Measurements from ENCODE around the gene INTS2. TPM values are rescaled to one million over a fixed set of nuclear protein-coding genes. Genes with fewer than 3 reads are reported as not detected.
A peak's percentile ranks its signal among the peaks of the same experiment; 100 is the strongest.

The INTS2 gene
- total RNA-seq, 3 donors from 2014 or later: 9.2 to 12.0 (median 11.7) TPM

DNA sequence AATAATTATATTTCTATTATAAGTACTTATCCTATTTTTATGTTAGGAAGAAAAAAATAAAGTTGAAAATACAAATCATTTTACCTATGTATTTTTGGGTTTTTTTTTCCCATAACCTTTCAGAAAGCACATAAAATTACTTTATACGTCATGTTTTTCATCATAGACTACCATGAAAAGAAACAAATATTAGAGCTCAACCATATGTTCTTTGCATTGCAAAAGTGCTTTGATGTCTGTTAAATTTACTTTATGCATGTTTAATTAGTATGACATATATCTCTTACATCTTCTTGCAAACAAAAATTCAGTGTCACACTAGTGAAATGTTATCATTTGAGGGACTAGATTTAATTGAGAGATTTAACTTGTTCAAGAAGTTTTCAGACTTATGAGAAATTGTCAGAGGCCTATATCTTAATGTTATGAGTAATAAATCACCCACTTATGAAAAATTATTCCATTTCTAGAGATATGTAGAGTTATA, 88.4 kb downstream of the INTS2 start:
- ATAC-seq: no peak
- Histone ChIP-seq H3K36me3 (ENCODE audit: low read depth) (no peaks in the 10 kb centered on the region), H3K4me3 (no peak overlapping the region), H3K4me1 (ENCODE audit: low read depth) (no peaks in the 10 kb centered on the region), H3K9me3 (no peaks in the 10 kb centered on the region)
- no peak for DNase-seq
- intact Hi-C loops (cut with DNase I, micrococcal nuclease): loop anchor here (10.0 kb wide), 2 partner anchors 205 to 425 kb away; no protein-coding TSS in a partner anchor
- TF ChIP-seq, protein P1, sequence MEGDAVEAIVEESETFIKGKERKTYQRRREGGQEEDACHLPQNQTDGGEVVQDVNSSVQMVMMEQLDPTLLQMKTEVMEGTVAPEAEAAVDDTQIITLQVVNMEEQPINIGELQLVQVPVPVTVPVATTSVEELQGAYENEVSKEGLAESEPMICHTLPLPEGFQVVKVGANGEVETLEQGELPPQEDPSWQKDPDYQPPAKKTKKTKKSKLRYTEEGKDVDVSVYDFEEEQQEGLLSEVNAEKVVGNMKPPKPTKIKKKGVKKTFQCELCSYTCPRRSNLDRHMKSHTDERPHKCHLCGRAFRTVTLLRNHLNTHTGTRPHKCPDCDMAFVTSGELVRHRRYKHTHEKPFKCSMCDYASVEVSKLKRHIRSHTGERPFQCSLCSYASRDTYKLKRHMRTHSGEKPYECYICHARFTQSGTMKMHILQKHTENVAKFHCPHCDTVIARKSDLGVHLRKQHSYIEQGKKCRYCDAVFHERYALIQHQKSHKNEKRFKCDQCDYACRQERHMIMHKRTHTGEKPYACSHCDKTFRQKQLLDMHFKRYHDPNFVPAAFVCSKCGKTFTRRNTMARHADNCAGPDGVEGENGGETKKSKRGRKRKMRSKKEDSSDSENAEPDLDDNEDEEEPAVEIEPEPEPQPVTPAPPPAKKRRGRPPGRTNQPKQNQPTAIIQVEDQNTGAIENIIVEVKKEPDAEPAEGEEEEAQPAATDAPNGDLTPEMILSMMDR (IDR thresholded peaks at IDR 0.05): no peak

DNA sequence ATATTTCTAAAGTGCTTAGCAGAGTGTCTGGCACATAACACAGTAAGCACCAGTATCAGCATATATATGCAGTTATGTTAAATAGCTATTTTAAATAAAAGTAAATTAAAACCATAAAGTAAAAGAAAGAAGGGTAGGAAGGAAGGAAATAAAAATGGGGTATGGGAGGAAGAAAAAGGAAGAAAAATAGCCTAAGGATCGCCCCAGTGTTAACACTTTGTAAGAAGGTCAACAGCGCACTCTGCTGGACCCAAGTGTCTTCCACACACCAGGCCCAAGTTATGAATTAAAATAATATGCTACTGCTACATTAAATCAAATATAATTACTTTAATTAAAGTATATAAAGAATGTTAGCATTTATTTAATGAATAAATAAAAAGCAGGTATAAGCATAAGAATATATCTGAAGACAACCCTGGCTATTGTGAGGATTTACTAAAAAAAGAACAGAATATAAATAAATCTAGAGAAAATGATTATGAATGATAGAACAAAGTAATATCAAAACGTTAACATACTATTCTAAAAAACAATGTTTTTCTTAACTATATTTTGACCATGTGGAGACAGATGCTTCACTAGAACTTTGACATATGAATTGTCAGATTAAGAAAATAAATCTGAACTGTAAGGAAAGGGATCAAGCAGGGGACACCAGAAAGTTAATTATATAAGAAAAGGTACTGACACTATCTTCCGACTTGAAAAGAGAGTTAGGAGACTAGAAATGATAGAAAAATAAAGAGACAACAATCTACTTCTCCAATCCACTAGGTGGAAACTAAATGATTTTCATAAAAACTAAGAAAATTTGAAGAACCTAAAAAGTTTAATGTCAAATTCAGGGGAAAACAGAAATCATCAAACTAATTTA, 90.4 kb downstream of the INTS2 start:
- ATAC-seq (peak; percentile 68), DNase-seq (peak in 2 of 3 donors; percentile 49 to 80)
- H3K9me3 ChIP-seq: no peaks in the 10 kb centered on the region
- no peak overlapping the region for H3K4me3 ChIP-seq
- H3K36me3 ChIP-seq (ENCODE audit: low read depth): no peaks in the 10 kb centered on the region
- intact Hi-C loops (cut with DNase I, micrococcal nuclease): loop anchor here (10.0 kb wide), 2 partner anchors 203 to 423 kb away; no protein-coding TSS in a partner anchor
- TF ChIP-seq, protein P1 (IDR thresholded peaks at IDR 0.05): peak; percentile 44
- no peaks in the 10 kb centered on the region for H3K4me1 ChIP-seq (ENCODE audit: low read depth)

DNA sequence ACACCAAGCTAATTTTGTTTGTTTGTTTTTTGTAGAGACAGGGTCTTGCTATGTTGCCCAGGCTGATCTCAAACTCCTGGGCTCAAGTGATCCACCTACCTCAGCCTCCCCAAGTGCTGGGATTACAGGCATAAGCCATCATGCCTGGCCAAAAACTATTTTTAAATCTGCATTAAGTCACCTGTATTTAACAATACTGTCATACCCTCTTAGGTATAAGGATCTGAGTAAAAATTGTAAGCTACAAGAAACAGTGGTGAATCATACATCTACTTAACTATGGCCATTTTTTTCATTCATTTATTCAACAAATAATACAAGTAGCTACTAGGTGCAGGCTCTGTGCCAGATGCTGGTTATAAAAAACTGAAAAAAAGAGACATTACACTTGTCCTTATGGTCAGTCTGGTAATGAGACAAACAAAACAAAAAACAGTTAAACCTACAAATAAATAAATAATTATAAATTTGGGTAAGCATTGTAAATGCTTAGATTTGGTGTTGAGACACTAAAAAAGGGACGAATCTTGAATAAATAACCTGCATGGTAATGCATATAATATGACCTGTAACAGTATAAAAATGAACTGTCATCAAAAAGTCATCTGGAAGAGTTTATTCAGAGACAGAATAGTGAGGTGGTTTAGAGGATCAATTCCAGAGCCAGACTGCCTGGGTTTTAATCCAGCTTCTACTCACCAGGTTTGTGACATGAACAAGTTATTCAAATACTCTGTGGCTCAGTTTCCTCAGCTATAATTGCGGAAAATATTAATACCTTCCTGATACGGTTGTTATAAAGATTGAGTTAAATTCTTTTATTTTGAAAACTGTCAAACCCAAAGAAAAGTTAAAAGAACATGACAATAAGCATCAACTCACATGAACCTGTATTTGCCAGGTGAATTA, 91.3 kb downstream of the INTS2 start:
- Histone ChIP-seq H3K36me3 (ENCODE audit: low read depth) (no peaks in the 10 kb centered on the region), H3K4me3 (no peak overlapping the region), H3K4me1 (ENCODE audit: low read depth) (no peaks in the 10 kb centered on the region), H3K9me3 (no peaks in the 10 kb centered on the region)
- intact Hi-C loops (cut with DNase I, micrococcal nuclease): loop anchor here (10.0 kb wide), 2 partner anchors 202 to 422 kb away; no protein-coding TSS in a partner anchor
- no peak for ATAC-seq
- TF ChIP-seq, protein P1 (IDR thresholded peaks at IDR 0.05): no peak
- no peak for DNase-seq

DNA sequence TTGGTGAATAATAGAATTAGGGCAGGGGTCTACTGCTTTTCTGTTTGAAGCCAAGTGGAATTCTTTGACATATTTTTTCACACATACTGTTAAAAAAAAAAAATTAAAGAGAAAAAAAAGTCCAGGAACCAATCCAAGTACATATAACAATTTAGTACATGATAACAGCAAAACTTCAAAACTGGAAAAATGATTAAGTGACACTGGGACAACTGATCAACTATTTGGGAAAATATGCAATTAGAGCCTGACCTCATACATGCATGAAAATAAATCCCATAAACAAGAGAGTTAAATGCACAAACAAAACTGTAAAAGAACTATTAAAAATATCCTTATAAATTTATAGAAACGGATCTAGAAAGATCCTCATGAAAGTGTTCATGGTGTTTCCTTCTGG, 92.2 kb downstream of the INTS2 start:
- DNase-seq (no peak), ATAC-seq (no peak)
- Histone ChIP-seq H3K4me1 (ENCODE audit: low read depth) (no peaks in the 10 kb centered on the region), H3K4me3 (no peak overlapping the region), H3K9me3 (no peaks in the 10 kb centered on the region), H3K36me3 (ENCODE audit: low read depth) (no peaks in the 10 kb centered on the region)
- intact Hi-C loops (cut with DNase I, micrococcal nuclease): loop anchor here (10.0 kb wide), 2 partner anchors 201 to 421 kb away; no protein-coding TSS in a partner anchor
- TF ChIP-seq, protein P1 (IDR thresholded peaks at IDR 0.05): no peak

DNA sequence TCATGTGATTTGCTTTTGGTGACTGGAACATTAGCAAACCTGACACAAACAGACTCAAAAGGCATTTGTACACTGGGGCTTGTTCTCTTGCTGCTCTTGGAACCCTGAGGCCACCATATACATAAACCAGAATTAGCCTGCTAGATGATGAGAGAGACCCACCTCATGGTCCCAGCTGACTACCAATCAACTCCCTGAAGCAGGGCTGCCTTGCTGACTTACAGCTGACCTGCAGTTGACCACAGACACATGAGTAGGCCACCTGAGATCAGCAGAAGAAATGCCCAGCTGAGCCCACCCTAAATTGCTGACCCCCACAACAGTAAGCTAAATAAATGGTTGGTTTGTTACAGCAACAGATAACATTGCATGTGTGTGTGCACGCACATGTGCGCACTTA, 93.2 kb downstream of the INTS2 start:
- no peaks in the 10 kb centered on the region for H3K36me3 ChIP-seq (ENCODE audit: low read depth)
- no peaks in the 10 kb centered on the region for H3K4me1 ChIP-seq (ENCODE audit: low read depth)
- H3K9me3 ChIP-seq: no peaks in the 10 kb centered on the region
- DNase-seq (no peak), ATAC-seq (no peak)
- intact Hi-C loops (cut with DNase I, micrococcal nuclease): loop anchor here (10.0 kb wide), 2 partner anchors 200 to 420 kb away; no protein-coding TSS in a partner anchor
- TF ChIP-seq, protein P1 (IDR thresholded peaks at IDR 0.05): no peak
- no peak overlapping the region for H3K4me3 ChIP-seq
